ENCODE measurements around the gene VWA8. TPM values are rescaled to one million over a fixed set of nuclear protein-coding genes. Genes with fewer than 3 reads are reported as not detected.

Gene VWA8
- total and polyA plus RNA-seq, 2 of the 8 experiments (the other 6 are each of a cell fraction or from before 2014, with no cell fraction given), result 5.9 to 19.6 TPM

DNA sequence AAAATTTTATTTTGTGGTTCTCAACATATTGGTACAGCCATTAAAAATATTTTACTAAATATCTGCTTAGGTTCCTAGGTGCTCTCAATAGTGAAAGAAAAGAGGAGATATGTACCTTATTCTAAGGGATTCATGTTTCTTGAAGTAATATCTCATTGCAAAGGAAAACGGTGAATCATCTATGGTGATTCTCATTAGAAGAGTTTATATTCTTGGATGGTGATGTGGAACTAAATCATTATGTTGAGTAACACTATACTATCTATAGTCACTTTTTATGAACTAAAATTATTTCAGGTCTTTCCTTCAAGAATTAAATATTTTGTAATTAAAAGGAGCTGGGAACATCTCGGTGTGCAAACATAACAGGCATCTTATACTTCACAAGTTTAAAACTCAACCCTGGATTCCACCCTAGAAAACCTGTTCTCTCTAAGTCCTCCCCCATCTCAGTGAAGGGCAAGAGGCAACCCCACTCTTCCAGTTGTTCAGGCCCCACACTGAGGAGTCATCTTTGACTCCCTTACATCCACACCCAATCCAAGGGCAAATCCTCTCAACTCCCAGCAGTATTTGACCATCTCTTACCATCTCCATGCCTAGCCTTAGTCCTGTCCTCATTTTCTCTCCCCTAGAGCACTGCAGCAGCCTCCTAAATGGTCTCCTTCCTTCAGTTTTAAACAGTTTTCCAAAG lies 363.4 kb downstream of the VWA8 start:
- H3K23me2 ChIP-seq (ENCODE audit: low read depth, low read length), result no peaks in the 10 kb centered on the region
- H3K79me1 ChIP-seq (ENCODE audit: low read depth, low read length), result no peaks in the 10 kb centered on the region
- no peak overlapping the region for H3K14ac ChIP-seq (ENCODE audit: insufficient read length)
- no peak overlapping the region for H3K56ac ChIP-seq (replicated peaks; ENCODE audit: insufficient read length, low read depth, low read length)
- no peak overlapping the region for H3K4me3 ChIP-seq (ENCODE audit: extremely low read depth in 1 of 4, insufficient read depth in 2 of 4, low read depth in 3 of 4, low read length in 4 of 4)
- 100% methylated on average over 2 of the region's 2 CpGs; no CpG with 5 or more reads in 1 of the 2 experiments for WGBS, 2 experiments (ENCODE audit: extremely low coverage in 1 of 2, insufficient coverage in 1 of 2, insufficient read length in 1 of 2, insufficient replicate concordance in 2 of 2, low coverage in 1 of 2, low lambda C conversion rate in 2 of 2, missing lambda C conversion rate in 1 of 2)
- no peak for FAIRE-seq
- no peak overlapping the region for H2AK5ac ChIP-seq (ENCODE audit: low read depth, low read length)
- H2BK5ac ChIP-seq (ENCODE audit: low read depth, low read length), result no peak overlapping the region
- H2BK15ac ChIP-seq (ENCODE audit: low read length), result no peak overlapping the region
- H2AFZ ChIP-seq (ENCODE audit: low read length), result no peak overlapping the region
- no peak for DNase-seq (ENCODE audit: low read depth in 1 of 2, low spot score in 2 of 2)
- no peak overlapping the region for H2BK20ac ChIP-seq (ENCODE audit: low read length)
- no peak overlapping the region for H2BK120ac ChIP-seq (replicated peaks; ENCODE audit: low read depth, low read length)
- H3K23ac ChIP-seq (ENCODE audit: insufficient read length), result no peak overlapping the region
- no peak overlapping the region for H3K4ac ChIP-seq (replicated peaks; ENCODE audit: insufficient read length, low read depth, low read length)
- no peak overlapping the region for H3K27ac ChIP-seq (ENCODE audit: low read depth, low read length)
- H3K18ac ChIP-seq (ENCODE audit: extremely low read depth, low read length), result no peak overlapping the region
- peaks cover 0 to 2% (median 0%) of the 10 kb centered on the region in 4 experiments; a peak in 1 of 8 replicates for H3K36me3 ChIP-seq (ENCODE audit: control insufficient read depth in 2 of 4, insufficient read depth in 4 of 4, low read length in 3 of 4)
- no peaks in the 10 kb centered on the region for H3K79me2 ChIP-seq (ENCODE audit: control insufficient read depth in 1 of 2, insufficient read depth in 2 of 2, low read length in 2 of 2)
- H4K20me1 ChIP-seq (replicated peaks in 1 of 2; ENCODE audit: control insufficient read depth in 1 of 2, insufficient read depth in 2 of 2, low read length in 2 of 2), result no peaks in the 10 kb centered on the region
- H3K9ac ChIP-seq (replicated peaks in 1 of 4; ENCODE audit: extremely low read depth in 1 of 4, low read depth in 3 of 4, low read length in 3 of 4), result no peak overlapping the region
- H2BK12ac ChIP-seq (ENCODE audit: low read depth, low read length), result no peak overlapping the region
- H3K9me3 ChIP-seq (ENCODE audit: insufficient read depth in 2 of 2, low read depth in 1 of 2, low read length in 1 of 2), result no peaks in the 10 kb centered on the region
- no peaks in the 10 kb centered on the region for H3K27me3 ChIP-seq (replicated peaks in 1 of 4; ENCODE audit: control insufficient read depth in 3 of 4, extremely low read depth in 1 of 4, insufficient read depth in 3 of 4, low read length in 3 of 4)
- CTCF ChIA-PET (ENCODE audit: partially characterized antibody), result no interaction called here
- H3K4me2 ChIP-seq (ENCODE audit: insufficient read depth in 1 of 2, low read depth in 2 of 2, low read length in 2 of 2), result no peak overlapping the region
- POLR2A ChIA-PET (ENCODE audit: partially characterized antibody), result no interaction called here
- H4K8ac ChIP-seq (ENCODE audit: extremely low read depth, insufficient read depth, low read length), result no peak overlapping the region
- no peak overlapping the region for H4K91ac ChIP-seq (replicated peaks; ENCODE audit: insufficient read length, low read length)
- no peaks in the 10 kb centered on the region for H3K4me1 ChIP-seq (replicated peaks in 1 of 4; ENCODE audit: control insufficient read depth in 3 of 4, insufficient read depth in 4 of 4, low read length in 3 of 4)
- H4K5ac ChIP-seq (ENCODE audit: insufficient read length, low read depth, low read length), result no peak overlapping the region
- TF ChIP-seq TEAD4 (IDR thresholded peaks at IDR 0.05; ENCODE audit: low read depth, low read length), result no peak
